Adrenal gland (tissue), 12 donors: Measurements from ENCODE around the gene AHNAK. TPM values are rescaled to one million over a fixed set of nuclear protein-coding genes. Genes with fewer than 3 reads are reported as not detected.

Experiments used
- DNase-seq, 7 donors: peaks; one replicate each; pipeline ENCODE4 v3.0.0-alpha.2; 2019 to 2020
- H3K27ac ChIP-seq, 5 donors: fragments of 200-600 bp; sonication (generic) in 4 of 5; 1 replicate in 3 of 5; 2 replicates in 2 of 5; pipeline versions ENCODE4 v1.5.1 to v1.8.0; 2016 to 2020; ENCODE audit warnings: mild to moderate bottlenecking in 1 of 5
- H3K27me3 ChIP-seq: fragments of 200-600 bp; 2 replicates; pipeline ENCODE4 v1.8.0; 2021
- H3K36me3 ChIP-seq, 2 donors: fragments of 200-600 bp; replicated peaks in 1 of 2; 1 replicate in 1 of 2; 2 replicates in 1 of 2; pipeline versions ENCODE4 v1.5.1 to v1.8.0; 2018 to 2022
- H3K4me1 ChIP-seq, 2 donors: fragments of 200-600 bp; replicated peaks in 1 of 2; 1 replicate in 1 of 2; 2 replicates in 1 of 2; pipeline versions ENCODE4 v1.5.1 to v1.8.0; 2018 to 2021
- H3K4me3 ChIP-seq, 4 donors: fragments of 200-600 bp; sonication (generic) in 3 of 4; one replicate each; pipeline ENCODE4 v1.5.1; 2016 to 2018
- H3K9me3 ChIP-seq, 3 donors: fragments of 200-600 bp; sonication (generic) in 1 of 3; replicated peaks in 1 of 3; 1 replicate in 2 of 3; 2 replicates in 1 of 3; pipeline versions ENCODE4 v1.5.1 to v1.8.0; 2016 to 2021
- POLR2A ChIP-seq, 2 donors: fragments of 450-650 bp; IDR thresholded peaks; one replicate each; pipeline ENCODE4 v1.6.1; 2017; ENCODE audit warnings: antibody characterized with exemption in 2 of 2, mild to moderate bottlenecking in 2 of 2, moderate library complexity in 1 of 2
- WGBS, 4 donors: extraction: QIAGEN DNeasy Blood & Tissue Kit in 2 of 4; methylation state at CpG; one replicate each; pipeline versions ENCODE4 v1.1.5 to v1.1.7; 2013 to 2017; 5-methylcytosine and 5-hydroxymethylcytosine counted together
- intact Hi-C, 2 donors: fragments of 100-400 bp; cut with DNase I; formaldehyde crosslinking; loops; one replicate each; pipeline versions ENCODE4 v1.14.1 to v1.15.0; 2022 to 2023
- polyA plus RNA-seq, 3 donors: library from polyadenylated mRNA; stranded (reverse); fragments of 200-250 nt in 2 of 3; fragments of 350-450 nt in 1 of 3; fragmentation: Illumina TruSeq in 1 of 3; extraction: RNeasy Lipid Tissue Mini Kit (QIAGEN cat#74804) in 1 of 3; gene quantifications; one replicate each; pipeline ENCODE4 v1.2.3, GENCODE V29; 2013 to 2014
- total RNA-seq, 9 donors: library from RNA; depleted of rRNA in 4 of 9; stranded (reverse); fragments of >200 nt in 4 of 9; fragments of 120-200 nt in 1 of 9; fragmentation: NEBNext Ultra II Directional in 1 of 9; extraction: Animal tissue kit (Norgen Biotek cat#: 25700) in 1 of 9; gene quantifications; one replicate each; pipeline versions ENCODE4 v1.1.0 to v1.2.4, GENCODE V29; 2013 to 2023
- TF ChIP-seq, protein P1 (sequence below), 6 experiments: fragments of 450-650 bp in 4 of 6; fragments of 200-600 bp in 2 of 6; sonication (generic) in 1 of 6; IDR thresholded peaks; 1 replicate in 5 of 6; 2 replicates in 1 of 6; pipeline versions ENCODE4 v1.5.1 to v1.8.0; 2016 to 2021; ENCODE audit warnings: antibody characterized with exemption in 6 of 6, mild to moderate bottlenecking in 2 of 6, moderate library complexity in 1 of 6
- donor health status: healthy with polysubstance abuse.
- donor health status: Bipolar disorder and iron deficiency.
- donor health status: DM: yes; HTN: yes; CAD: no.
- donor health status: DM: no; HTN: no; CAD: no.
- donor health status: DM: no; HTN: no; CAD: no.
- donor health status: DM: yes; HTN: yes; CAD: no.

The AHNAK gene
- total and polyA plus RNA-seq, 12 donors: 32.0 to 307 (median 175) TPM

DNA sequence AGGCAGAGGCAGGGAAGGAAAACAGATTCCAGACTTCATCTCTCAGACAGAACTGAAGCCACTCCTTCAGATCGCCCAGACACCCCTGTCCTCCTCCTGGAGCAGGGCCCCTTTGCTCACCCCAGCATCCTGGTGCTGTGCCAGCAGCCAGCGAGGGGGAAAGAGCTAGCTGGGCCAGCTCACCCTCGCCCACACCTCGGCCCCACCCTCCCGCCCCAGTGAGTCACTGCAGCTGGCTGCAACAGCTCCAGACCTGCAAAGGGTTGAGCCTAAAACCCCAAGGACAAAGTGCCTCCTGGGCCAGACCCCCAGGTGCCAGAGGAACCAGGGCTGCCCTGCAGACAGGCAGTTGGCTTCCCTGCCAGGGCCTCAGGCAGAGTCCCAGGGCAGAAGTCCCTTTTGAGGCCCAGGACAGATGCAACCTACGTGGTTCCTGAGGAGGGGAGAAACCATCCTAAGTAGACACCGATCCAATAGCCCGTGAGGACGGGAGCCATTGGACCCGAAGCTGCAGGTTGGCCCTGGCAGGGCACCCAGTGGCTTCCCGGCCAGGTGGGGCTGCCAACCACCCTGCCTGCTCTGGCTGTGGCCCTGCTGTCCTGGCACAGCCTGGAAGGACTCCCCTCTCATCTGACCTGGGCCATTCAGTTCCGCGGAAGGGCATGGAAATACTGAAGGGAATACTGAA, 7.2 kb downstream of the AHNAK start:
- TF ChIP-seq, protein P1, sequence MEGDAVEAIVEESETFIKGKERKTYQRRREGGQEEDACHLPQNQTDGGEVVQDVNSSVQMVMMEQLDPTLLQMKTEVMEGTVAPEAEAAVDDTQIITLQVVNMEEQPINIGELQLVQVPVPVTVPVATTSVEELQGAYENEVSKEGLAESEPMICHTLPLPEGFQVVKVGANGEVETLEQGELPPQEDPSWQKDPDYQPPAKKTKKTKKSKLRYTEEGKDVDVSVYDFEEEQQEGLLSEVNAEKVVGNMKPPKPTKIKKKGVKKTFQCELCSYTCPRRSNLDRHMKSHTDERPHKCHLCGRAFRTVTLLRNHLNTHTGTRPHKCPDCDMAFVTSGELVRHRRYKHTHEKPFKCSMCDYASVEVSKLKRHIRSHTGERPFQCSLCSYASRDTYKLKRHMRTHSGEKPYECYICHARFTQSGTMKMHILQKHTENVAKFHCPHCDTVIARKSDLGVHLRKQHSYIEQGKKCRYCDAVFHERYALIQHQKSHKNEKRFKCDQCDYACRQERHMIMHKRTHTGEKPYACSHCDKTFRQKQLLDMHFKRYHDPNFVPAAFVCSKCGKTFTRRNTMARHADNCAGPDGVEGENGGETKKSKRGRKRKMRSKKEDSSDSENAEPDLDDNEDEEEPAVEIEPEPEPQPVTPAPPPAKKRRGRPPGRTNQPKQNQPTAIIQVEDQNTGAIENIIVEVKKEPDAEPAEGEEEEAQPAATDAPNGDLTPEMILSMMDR (IDR thresholded peaks at IDR 0.05): no peak
- no peak for TF ChIP-seq POLR2A (IDR thresholded peaks at IDR 0.05)
- 18 to 34% (median 22%) methylated on average over 2 to 13 of the region's 13 CpGs for WGBS, 4 donors
- peak in 6 of 7 donors; percentile 67 to 81 (median 70) for DNase-seq
- intact Hi-C loops: no loop called here
- Histone ChIP-seq H3K9me3 (no peaks in the 10 kb centered on the region), H3K27me3 (no peaks in the 10 kb centered on the region), H3K27ac (peak overlapping the region in 2 of 5 donors; percentile 30 to 78), H3K36me3 (peaks cover 0 to 18% of the 10 kb centered on the region in 2 donors), H3K4me3 (peak overlapping the region in 1 of 4 donors; percentile 22), H3K4me1 (peaks cover 44 to 67% of the 10 kb centered on the region in 2 donors)

DNA sequence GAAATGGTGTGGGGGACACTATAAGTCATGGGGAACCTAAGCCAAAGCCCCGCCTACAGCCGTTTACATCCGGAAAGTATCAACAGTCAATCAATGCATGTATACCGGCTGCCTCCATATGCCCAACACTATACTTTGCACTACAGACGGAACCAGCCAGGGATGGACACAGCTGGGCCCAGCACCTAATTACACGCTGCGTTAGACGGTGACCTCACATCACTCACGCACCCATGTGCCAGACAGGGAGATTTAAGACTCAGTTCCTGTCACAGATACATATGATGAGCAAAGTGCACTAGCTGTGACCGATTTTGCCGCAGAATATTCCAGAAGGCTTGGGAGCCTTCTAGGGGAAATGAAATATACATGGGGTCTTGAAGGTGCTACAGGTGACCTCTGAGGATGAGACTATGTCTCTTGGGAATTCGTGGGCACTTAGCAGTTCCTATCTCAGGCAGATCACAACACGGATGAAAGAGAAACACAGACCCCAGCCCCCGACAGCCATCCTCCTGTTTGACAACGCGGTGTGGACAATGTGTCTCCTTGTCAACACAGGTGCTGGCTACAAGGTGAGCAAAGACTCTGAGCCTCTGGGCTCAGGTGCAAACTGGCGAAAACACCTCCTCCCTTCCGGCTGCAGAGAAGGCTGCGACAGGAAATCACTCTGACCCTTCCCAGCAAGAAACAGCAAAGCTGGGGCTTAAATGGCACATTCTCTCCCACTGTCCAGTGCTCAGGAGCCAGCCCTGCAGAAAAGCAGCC, 8.0 kb downstream of the AHNAK start:
- Histone ChIP-seq H3K9me3 (no peaks in the 10 kb centered on the region), H3K27ac (peak overlapping the region in 2 of 5 donors; percentile 30 to 78), H3K4me1 (peaks cover 44 to 66% of the 10 kb centered on the region in 2 donors), H3K27me3 (no peaks in the 10 kb centered on the region), H3K36me3 (peaks cover 0 to 26% of the 10 kb centered on the region in 2 donors), H3K4me3 (no peak overlapping the region)
- WGBS, 4 donors: 61 to 70% (median 69%) methylated on average over 19 of the region's 19 CpGs
- TF ChIP-seq, protein P1 (IDR thresholded peaks at IDR 0.05): no peak
- no peak for TF ChIP-seq POLR2A (IDR thresholded peaks at IDR 0.05)
- intact Hi-C loops: no loop called here
- no peak for DNase-seq

DNA sequence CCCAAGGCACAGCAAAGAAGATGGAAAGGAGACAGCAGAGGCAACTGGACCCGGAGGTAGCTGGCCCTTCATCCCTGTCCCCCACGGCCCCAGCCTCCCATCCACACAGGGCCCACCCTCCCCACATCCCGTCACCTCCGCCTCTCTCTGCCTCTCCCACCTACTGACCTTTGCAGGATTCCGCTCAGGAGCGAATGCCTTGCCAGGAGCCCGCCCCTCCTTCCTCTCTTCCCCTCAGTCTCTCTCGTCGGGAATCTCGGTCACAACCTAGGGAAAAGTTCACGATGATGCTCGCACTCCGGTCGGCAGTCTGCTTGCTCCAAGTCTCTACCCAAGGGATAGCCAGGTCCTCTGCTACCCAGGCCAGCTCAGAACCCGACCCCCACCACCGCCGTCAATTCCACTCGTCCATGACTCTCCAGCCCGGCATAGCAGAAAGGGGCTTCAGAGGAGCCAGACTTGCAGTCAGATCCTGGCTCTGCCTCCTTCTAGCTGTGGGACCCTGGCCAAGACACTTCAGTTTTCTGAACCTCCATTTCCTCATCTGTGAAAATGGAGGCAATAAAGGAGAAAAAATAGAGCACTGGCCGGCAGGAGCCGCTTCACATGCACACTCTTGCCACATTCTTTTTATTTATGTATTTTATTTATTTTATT, 10.2 kb downstream of the AHNAK start:
- no peak overlapping the region for H3K4me3 ChIP-seq
- 60 to 84% (median 69%) methylated on average over 12 to 21 of the region's 21 CpGs for WGBS, 4 donors
- peaks cover 0 to 48% of the 10 kb centered on the region in 2 donors for H3K36me3 ChIP-seq
- peaks cover 26 to 44% of the 10 kb centered on the region in 2 donors for H3K4me1 ChIP-seq
- peak overlapping the region in 1 of 5 donors; percentile 60 for H3K27ac ChIP-seq
- H3K27me3 ChIP-seq: no peaks in the 10 kb centered on the region
- no peaks in the 10 kb centered on the region for H3K9me3 ChIP-seq
- intact Hi-C loops: no loop called here
- no peak for TF ChIP-seq POLR2A (IDR thresholded peaks at IDR 0.05)
- TF ChIP-seq, protein P1 (IDR thresholded peaks at IDR 0.05): no peak
- no peak for DNase-seq

DNA sequence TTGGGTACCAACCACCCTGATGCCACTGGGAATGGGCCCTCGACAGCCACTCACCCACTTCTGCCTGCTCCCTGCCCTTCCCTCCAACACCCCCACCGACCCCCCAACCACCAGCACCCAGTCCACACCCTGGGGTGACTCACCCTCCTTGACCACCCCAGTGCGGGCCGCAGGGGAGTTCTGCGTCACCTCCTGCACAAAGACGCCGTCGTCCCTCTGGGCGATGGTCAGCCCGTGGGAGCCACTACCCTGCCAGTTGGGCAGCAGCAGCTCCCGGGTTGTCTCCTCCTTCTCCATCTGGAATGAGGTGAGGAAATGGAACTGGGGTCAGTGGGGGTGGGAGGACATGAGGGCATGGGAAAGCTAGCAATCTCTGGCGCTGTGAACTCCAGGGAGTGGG, 10.8 kb downstream of the AHNAK start:
- intact Hi-C loops: no loop called here
- H3K9me3 ChIP-seq: no peaks in the 10 kb centered on the region
- DNase-seq: no peak
- TF ChIP-seq, protein P1 (IDR thresholded peaks at IDR 0.05): no peak
- no peak for TF ChIP-seq POLR2A (IDR thresholded peaks at IDR 0.05)
- 76 to 87% (median 85%) methylated on average over 10 to 12 of the region's 12 CpGs for WGBS, 4 donors
- peaks cover 21 to 38% of the 10 kb centered on the region in 2 donors for H3K4me1 ChIP-seq
- H3K36me3 ChIP-seq: peaks cover 0 to 54% of the 10 kb centered on the region in 2 donors
- no peak overlapping the region for H3K4me3 ChIP-seq
- H3K27ac ChIP-seq: peak overlapping the region in 1 of 5 donors; percentile 60
- no peaks in the 10 kb centered on the region for H3K27me3 ChIP-seq
